WI38 (cell line): ENCODE data around the gene SLC44A3.

Experiments used
- H3K4me3 ChIP-seq: 2 replicates; pipeline ENCODE4 v1.5.1; 2011; ENCODE audit warnings: low read depth, mild to moderate bottlenecking, control low read depth, low read length
- TF ChIP-seq, protein P1 (sequence below): IDR thresholded peaks from 2 replicates; pipeline ENCODE4 v1.5.1; 2012; ENCODE audit warnings: low read depth, mild to moderate bottlenecking, control low read depth, low read length

Gene SLC44A3

DNA sequence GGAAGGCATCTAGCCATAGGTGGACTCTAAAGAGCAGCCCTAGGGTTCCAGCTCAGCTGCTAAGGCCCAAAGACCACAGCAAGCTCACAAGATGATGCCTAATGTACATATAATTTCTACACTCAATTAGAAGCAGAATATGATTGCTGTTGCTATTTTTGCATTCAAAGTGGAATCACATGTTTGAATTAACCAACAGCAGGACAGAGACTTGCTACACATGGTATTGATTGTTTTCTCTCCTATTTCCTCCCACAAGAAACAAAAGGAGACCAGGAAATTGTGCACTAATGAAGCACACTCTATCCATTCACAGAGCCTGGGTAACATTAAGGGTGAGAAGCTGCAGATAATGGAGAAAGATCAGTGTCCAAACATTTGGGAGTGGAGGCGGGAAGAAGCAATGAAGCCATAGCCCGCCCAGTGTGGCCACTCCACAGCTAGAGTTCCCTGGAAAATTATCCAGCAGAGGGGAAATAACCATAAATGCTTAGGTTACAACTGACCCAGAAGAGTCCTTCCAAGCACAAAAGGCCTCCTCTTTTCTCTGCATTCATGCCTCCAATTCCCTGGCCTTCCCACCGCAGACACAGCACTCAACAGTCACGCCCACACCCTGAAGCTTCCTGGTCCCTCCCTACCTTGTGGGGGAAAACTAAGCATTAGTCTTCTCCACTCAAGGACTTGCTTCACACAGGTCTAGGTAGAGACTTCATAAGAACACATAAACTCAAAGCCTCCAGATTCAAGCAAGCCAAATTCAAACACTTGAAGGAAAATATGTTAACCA is 99.3 kb downstream of the SLC44A3 start:
- no peak overlapping the region for H3K4me3 ChIP-seq
- TF ChIP-seq, protein P1, sequence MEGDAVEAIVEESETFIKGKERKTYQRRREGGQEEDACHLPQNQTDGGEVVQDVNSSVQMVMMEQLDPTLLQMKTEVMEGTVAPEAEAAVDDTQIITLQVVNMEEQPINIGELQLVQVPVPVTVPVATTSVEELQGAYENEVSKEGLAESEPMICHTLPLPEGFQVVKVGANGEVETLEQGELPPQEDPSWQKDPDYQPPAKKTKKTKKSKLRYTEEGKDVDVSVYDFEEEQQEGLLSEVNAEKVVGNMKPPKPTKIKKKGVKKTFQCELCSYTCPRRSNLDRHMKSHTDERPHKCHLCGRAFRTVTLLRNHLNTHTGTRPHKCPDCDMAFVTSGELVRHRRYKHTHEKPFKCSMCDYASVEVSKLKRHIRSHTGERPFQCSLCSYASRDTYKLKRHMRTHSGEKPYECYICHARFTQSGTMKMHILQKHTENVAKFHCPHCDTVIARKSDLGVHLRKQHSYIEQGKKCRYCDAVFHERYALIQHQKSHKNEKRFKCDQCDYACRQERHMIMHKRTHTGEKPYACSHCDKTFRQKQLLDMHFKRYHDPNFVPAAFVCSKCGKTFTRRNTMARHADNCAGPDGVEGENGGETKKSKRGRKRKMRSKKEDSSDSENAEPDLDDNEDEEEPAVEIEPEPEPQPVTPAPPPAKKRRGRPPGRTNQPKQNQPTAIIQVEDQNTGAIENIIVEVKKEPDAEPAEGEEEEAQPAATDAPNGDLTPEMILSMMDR, result no peak

DNA sequence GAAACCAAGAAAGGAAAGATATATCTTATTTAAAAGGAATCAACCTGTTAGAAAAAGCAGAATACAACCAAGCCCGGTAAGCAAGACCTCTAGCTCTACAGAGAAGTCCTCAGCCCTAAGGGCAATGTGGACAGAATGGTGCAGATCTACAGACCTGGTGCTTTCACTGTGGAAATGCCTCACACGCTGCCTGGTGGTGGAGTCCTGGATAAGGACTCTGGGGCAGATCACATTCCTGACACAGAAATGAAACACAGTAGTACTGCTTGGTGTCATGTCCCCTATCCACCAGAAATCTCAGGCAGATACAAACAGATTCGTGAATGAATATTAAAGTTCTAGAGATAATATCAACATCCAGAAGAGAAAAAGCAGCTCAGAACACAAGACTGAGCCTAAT is 99.9 kb downstream of the SLC44A3 start:
- no peak overlapping the region for H3K4me3 ChIP-seq
- TF ChIP-seq, protein P1, result no peak

DNA sequence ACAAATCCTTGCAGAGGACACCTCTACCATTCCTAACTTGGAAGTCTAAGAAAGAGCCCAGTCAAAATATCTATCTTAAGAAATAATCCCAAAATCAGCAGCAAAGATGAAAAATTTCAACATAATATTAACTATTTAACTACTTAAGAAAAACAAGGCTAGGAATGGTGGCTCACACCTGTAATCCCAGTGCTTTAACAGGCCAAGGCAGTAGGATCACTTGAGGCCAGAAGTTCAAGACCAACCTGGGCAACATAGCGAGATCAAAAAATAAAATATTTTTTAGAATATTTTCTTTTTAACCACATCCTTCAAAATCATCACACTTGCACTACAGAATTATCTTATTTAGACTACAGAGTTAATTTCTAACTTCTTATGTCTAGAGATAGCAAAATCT is 101.8 kb downstream of the SLC44A3 start:
- TF ChIP-seq, protein P1, result no peak
- H3K4me3 ChIP-seq, result no peak overlapping the region

DNA sequence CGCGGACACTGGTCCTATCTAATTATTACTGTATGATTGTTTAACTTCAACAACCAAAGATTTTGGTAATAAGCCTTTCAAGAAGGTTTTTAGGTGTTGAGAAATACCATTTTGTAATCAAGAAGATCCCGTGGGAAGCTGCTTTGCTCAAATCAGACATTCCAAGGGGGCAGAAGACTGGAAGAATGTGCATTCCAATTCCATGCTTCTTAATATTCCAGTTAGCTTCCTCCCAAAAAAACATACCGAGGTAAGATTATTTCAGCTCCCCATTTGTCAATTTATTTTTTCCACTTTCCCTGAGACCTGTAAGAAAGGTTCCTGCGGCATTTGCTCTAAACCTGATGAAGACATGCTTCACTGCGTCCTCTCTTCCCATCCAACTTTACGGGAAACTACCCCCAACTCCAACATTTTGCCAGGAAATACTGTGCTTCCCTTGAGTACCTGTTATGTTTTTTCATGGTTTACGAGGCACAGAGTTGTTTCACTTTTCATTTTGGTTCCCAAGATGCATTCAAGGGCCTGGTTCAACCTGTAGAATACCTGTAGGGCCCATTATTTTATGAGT is 102.7 kb downstream of the SLC44A3 start:
- TF ChIP-seq, protein P1, result no peak
- peak overlapping the region; percentile 90 for H3K4me3 ChIP-seq

DNA sequence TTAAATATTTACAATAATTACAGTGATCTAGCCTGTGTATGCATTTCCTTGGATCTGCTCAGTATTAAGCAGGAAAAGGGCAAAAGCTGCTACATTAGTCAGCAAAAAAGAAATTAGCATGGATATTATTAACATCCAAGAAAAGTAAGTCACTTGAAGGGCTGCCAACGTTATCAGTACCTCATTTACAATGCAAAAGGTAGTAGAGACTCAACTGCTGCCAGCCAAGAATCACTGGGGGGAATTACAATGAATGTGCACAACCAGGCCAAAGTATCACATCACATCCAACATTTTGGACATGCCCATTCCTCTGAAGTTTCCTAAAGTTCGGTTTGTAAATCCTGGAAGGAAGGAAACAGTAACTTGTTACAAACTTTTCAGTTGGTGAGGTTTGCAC is 104.8 kb downstream of the SLC44A3 start:
- H3K4me3 ChIP-seq, result peak overlapping the region; percentile 90
- TF ChIP-seq, protein P1, result no peak

DNA sequence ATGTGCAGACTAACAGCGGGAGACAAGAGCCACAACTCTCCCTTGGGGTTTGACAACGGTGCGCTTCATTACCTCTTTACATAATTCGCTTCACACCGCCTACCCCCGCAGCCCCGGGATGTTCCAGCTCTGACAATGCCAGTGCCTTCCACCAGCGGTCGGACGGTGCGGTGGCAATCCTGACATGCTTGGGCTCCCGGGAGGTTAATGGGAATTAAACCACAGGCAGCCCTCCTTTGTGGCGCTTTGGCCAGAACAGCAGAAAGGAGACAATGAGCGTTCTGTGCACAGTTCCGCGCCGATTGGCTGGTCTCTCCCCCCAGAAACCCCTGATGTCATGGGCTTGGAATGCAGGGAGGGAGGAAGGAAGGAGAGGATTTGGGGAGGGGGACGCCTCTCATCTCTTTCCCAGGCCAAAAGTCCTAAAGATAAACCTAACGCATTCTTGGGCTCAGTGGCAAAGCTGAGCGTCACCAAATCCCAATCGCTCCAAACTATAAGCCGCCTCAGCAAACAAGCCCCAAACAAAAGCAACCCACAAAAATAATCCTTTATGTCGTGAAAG is 105.5 kb downstream of the SLC44A3 start:
- TF ChIP-seq, protein P1, result no peak
- H3K4me3 ChIP-seq, result peak overlapping the region; percentile 90
